H1 (cell line): ENCODE data around the gene SPRR3. TPM values are rescaled to one million over a fixed set of nuclear protein-coding genes. Genes with fewer than 3 reads are reported as not detected.

Source experiments
- CTCF ChIA-PET: fragments of 300-600 bp; sonication (Branson Sonifier 250); formaldehyde crosslinking; loops from one replicate; lab custom pipeline; 2021; ENCODE audit not compliant: partially characterized antibody; lab: Charles Lee
- POLR2A ChIA-PET: fragments of 300-600 bp; sonication (Branson Sonifier 250); formaldehyde crosslinking; loops from one replicate; lab custom pipeline; 2021; ENCODE audit warnings: inconsistent platforms; ENCODE audit not compliant: partially characterized antibody; lab: Charles Lee
- DNase-seq, 2 experiments: peaks; one replicate each; pipeline versions ENCODE4 v3.0.0 to v3.0.0-alpha.2; 2010 to 2022; ENCODE audit warnings: low spot score in 2 of 2, low read depth in 1 of 2, mixed read lengths in 1 of 2
- FAIRE-seq: peaks from 2 replicates; lab custom pipeline; 2011; peaks lifted over from hg19 to GRCh38; lab: Jason Lieb, UNC
- H2AFZ ChIP-seq: 2 replicates; pipeline ENCODE4 v1.8.1; 2012; ENCODE audit warnings: low read length, inconsistent platforms
- H2AK5ac ChIP-seq: 2 replicates; pipeline ENCODE4 v1.6.1; 2013; ENCODE audit warnings: low read depth, low read length
- H2BK120ac ChIP-seq: replicated peaks from 2 replicates; pipeline ENCODE3; 2013; ENCODE audit warnings: low read depth, low read length, inconsistent platforms
- H2BK12ac ChIP-seq: 2 replicates; pipeline ENCODE4 v1.6.1; 2013; ENCODE audit warnings: low read depth, low read length
- H2BK15ac ChIP-seq: 2 replicates; pipeline ENCODE4 v1.6.1; 2013; ENCODE audit warnings: low read length
- H2BK20ac ChIP-seq: 2 replicates; pipeline ENCODE4 v1.6.1; 2013; ENCODE audit warnings: low read length
- H2BK5ac ChIP-seq: 2 replicates; pipeline ENCODE4 v1.6.1; 2013; ENCODE audit warnings: low read depth, low read length
- H3K14ac ChIP-seq: 2 replicates; pipeline ENCODE4 v1.6.1; 2013; ENCODE audit warnings: inconsistent platforms; ENCODE audit not compliant: insufficient read length
- H3K18ac ChIP-seq: 2 replicates; pipeline ENCODE4 v1.6.1; 2013; ENCODE audit warnings: low read length; ENCODE audit errors: extremely low read depth
- H3K23ac ChIP-seq: 2 replicates; pipeline ENCODE4 v1.6.1; 2013; ENCODE audit warnings: inconsistent platforms; ENCODE audit not compliant: insufficient read length
- H3K23me2 ChIP-seq: 2 replicates; pipeline ENCODE4 v1.6.1; 2013; ENCODE audit warnings: low read depth, low read length
- H3K27ac ChIP-seq: 2 replicates; pipeline ENCODE4 v1.6.1; 2011; ENCODE audit warnings: low read depth, low read length, inconsistent platforms
- H3K27me3 ChIP-seq, 4 experiments: replicated peaks in 1 of 4; 1 replicate in 1 of 4; 2 replicates in 3 of 4; pipeline versions ENCODE4 v1.6.1 to v1.8.1; 2011 to 2013; ENCODE audit warnings: low read length in 3 of 4, mild to moderate bottlenecking in 3 of 4, inconsistent platforms in 2 of 4, mixed read lengths in 2 of 4, moderate library complexity in 1 of 4; ENCODE audit not compliant: control insufficient read depth in 3 of 4, insufficient read depth in 3 of 4; ENCODE audit errors: extremely low read depth in 1 of 4
- H3K36me3 ChIP-seq, 4 experiments: 2 replicates each; pipeline versions ENCODE4 v1.6.1 to v1.8.1; 2011 to 2013; ENCODE audit warnings: mild to moderate bottlenecking in 4 of 4, low read length in 3 of 4, moderate library complexity in 2 of 4, control low read depth in 1 of 4, inconsistent platforms in 1 of 4; ENCODE audit not compliant: insufficient read depth in 4 of 4, control insufficient read depth in 2 of 4
- H3K4ac ChIP-seq: replicated peaks from 2 replicates; pipeline ENCODE3; 2013; ENCODE audit warnings: low read length, low read depth, mixed read lengths, inconsistent platforms; ENCODE audit not compliant: insufficient read length
- H3K4me1 ChIP-seq, 4 experiments: replicated peaks in 1 of 4; 1 replicate in 1 of 4; 2 replicates in 3 of 4; pipeline versions ENCODE4 v1.6.1 to v1.8.1; 2011 to 2013; ENCODE audit warnings: low read length in 3 of 4, inconsistent platforms in 2 of 4, mixed read lengths in 1 of 4; ENCODE audit not compliant: insufficient read depth in 4 of 4, control insufficient read depth in 3 of 4
- H3K4me2 ChIP-seq, 2 experiments: 2 replicates each; pipeline versions ENCODE4 v1.6.1 to v1.8.1; 2011 to 2013; ENCODE audit warnings: low read depth in 2 of 2, low read length in 2 of 2, control low read depth in 1 of 2, inconsistent platforms in 1 of 2, mild to moderate bottlenecking in 1 of 2; ENCODE audit not compliant: insufficient read depth in 1 of 2
- H3K4me3 ChIP-seq, 4 experiments: fragments of 200-600, 300-600 bp in 1 of 4; sonication (generic), shearing (Covaris generic), sonication (Bioruptor Twin) in 1 of 4; 2 replicates each; pipeline versions ENCODE4 v1.5.1 to v1.8.1; 2011 to 2016; ENCODE audit warnings: low read length in 4 of 4, low read depth in 3 of 4, control low read depth in 2 of 4, inconsistent platforms in 2 of 4, mild to moderate bottlenecking in 2 of 4, mixed read lengths in 1 of 4, moderate library complexity in 1 of 4; ENCODE audit not compliant: insufficient read depth in 2 of 4; ENCODE audit errors: extremely low read depth in 1 of 4
- H3K56ac ChIP-seq: replicated peaks from 2 replicates; pipeline ENCODE3; 2013; ENCODE audit warnings: low read depth, mild to moderate bottlenecking, mixed read lengths, low read length, inconsistent platforms; ENCODE audit not compliant: insufficient read length
- H3K79me1 ChIP-seq: 2 replicates; pipeline ENCODE4 v1.6.1; 2013; ENCODE audit warnings: low read depth, low read length, control low read depth
- H3K79me2 ChIP-seq, 2 experiments: 2 replicates each; pipeline versions ENCODE4 v1.6.1 to v1.8.1; 2012 to 2013; ENCODE audit warnings: low read length in 2 of 2, mild to moderate bottlenecking in 2 of 2, inconsistent platforms in 1 of 2; ENCODE audit not compliant: insufficient read depth in 2 of 2, control insufficient read depth in 1 of 2
- H3K9ac ChIP-seq, 4 experiments: replicated peaks in 1 of 4; 1 replicate in 1 of 4; 2 replicates in 3 of 4; pipeline versions ENCODE4 v1.6.1 to v1.8.1; 2011 to 2013; ENCODE audit warnings: low read depth in 3 of 4, low read length in 3 of 4, control low read depth in 2 of 4, mild to moderate bottlenecking in 2 of 4, moderate library complexity in 2 of 4, inconsistent platforms in 1 of 4; ENCODE audit errors: extremely low read depth in 1 of 4
- H3K9me3 ChIP-seq, 2 experiments: 2 replicates each; pipeline versions ENCODE4 v1.6.1 to v1.8.1; 2012 to 2013; ENCODE audit warnings: mild to moderate bottlenecking in 2 of 2, moderate library complexity in 2 of 2, control low read depth in 1 of 2, inconsistent platforms in 1 of 2, low read depth in 1 of 2, low read length in 1 of 2, mixed read lengths in 1 of 2; ENCODE audit not compliant: insufficient read depth in 2 of 2
- H4K20me1 ChIP-seq, 2 experiments: replicated peaks in 1 of 2; 2 replicates each; pipeline versions ENCODE3 to v1.8.1; 2011 to 2013; ENCODE audit warnings: inconsistent platforms in 2 of 2, low read length in 2 of 2, mild to moderate bottlenecking in 1 of 2; ENCODE audit not compliant: insufficient read depth in 2 of 2, control insufficient read depth in 1 of 2
- H4K5ac ChIP-seq: 2 replicates; pipeline ENCODE4 v1.6.1; 2013; ENCODE audit warnings: low read length, low read depth, mixed read lengths, inconsistent platforms; ENCODE audit not compliant: insufficient read length
- H4K8ac ChIP-seq: 2 replicates; pipeline ENCODE4 v1.8.0; 2013; ENCODE audit warnings: mild to moderate bottlenecking, moderate library complexity, low read length, inconsistent platforms; ENCODE audit not compliant: insufficient read depth; ENCODE audit errors: extremely low read depth
- H4K91ac ChIP-seq: replicated peaks from 2 replicates; pipeline ENCODE3; 2013; ENCODE audit warnings: low read length, mixed read lengths, inconsistent platforms; ENCODE audit not compliant: insufficient read length
- HDAC6 ChIP-seq: IDR thresholded peaks from one replicate; pipeline ENCODE4 v1.7.1; 2012; ENCODE audit warnings: low read depth, mild to moderate bottlenecking, inconsistent platforms, low read length, moderate library complexity
- JUND ChIP-seq: IDR thresholded peaks from 2 replicates; pipeline ENCODE4 v1.6.1; 2011; ENCODE audit warnings: mild to moderate bottlenecking, improper control_type of control experiment, low read length
- POLR2A ChIP-seq, 2 experiments: IDR thresholded peaks; 1 replicate in 1 of 2; 2 replicates in 1 of 2; pipeline ENCODE4 v1.6.1; 2011; ENCODE audit warnings: low read depth in 2 of 2, low read length in 2 of 2, mild to moderate bottlenecking in 2 of 2; ENCODE audit errors: control extremely low read depth in 1 of 2
- RBBP5 ChIP-seq: IDR thresholded peaks from 2 replicates; pipeline ENCODE4 v1.7.1; 2012; ENCODE audit warnings: low read depth, mild to moderate bottlenecking, inconsistent platforms, low read length, moderate library complexity, borderline replicate concordance
- SP1 ChIP-seq: IDR thresholded peaks from 2 replicates; pipeline ENCODE4 v1.6.1; 2011; ENCODE audit warnings: low read depth, low read length
- SRF ChIP-seq: IDR thresholded peaks from 2 replicates; pipeline ENCODE4 v1.6.1; 2011; ENCODE audit warnings: mild to moderate bottlenecking, low read depth, low read length, moderate library complexity
- polyA plus RNA-seq, 7 experiments: library from polyadenylated mRNA; depleted of rRNA in 3 of 7; stranded (reverse) in 5 of 7; unstranded in 2 of 7; fragments of >200 nt in 5 of 7; fragments of 200-250 nt in 2 of 7; gene quantifications; 1 replicate in 5 of 7; 2 replicates in 1 of 7; 4 replicates in 1 of 7; pipeline versions ENCODE4 v1.2.1 to v1.2.3, GENCODE V29; 2011 to 2013; ENCODE audit warnings: missing spikeins in 2 of 7, mixed read lengths in 2 of 7
- total RNA-seq: library from RNA; stranded (reverse); fragmentation: NEBNext Ultra II Directional; extraction: Animal tissue kit (Norgen Biotek cat#: 25700); gene quantifications from 2 replicates; pipeline ENCODE4 v1.2.1, GENCODE V29; 2021

SPRR3 gene
- total and polyA plus RNA-seq, 2 of the 8 experiments (the other 6 are each of a cell fraction or from before 2014, with no cell fraction given), result not detected

GRCh38 chr1:153030895-153031294 is 29.3 kb downstream of the SPRR3 start, which contains the start of gene SPRR1B:
Gene SPRR1B (plus strand): TSS chr1:153031203. CDS start chr1:153032346, 1,143 bp downstream.
- POLR2A ChIA-PET, result no interaction called here
- no peak within 1 kb of the TSS for H3K14ac ChIP-seq

More at GRCh38 chr1:153030895-153031294, 29.3 kb downstream of the SPRR3 start, which contains the start of gene SPRR1B:
- Histone ChIP-seq H3K23ac (no peak within 1 kb of the TSS), H3K4me1 (no peaks in the 10 kb centered on the region), H3K9ac (no peak within 1 kb of the TSS), H3K18ac (no peak within 1 kb of the TSS), H2AFZ (no peak within 1 kb of the TSS), H2BK120ac (no peak within 1 kb of the TSS), H3K27ac (no peak within 1 kb of the TSS), H4K5ac (no peak within 1 kb of the TSS), H2BK15ac (no peak within 1 kb of the TSS), H4K20me1 (no peaks in the 10 kb centered on the region), H4K91ac (no peak within 1 kb of the TSS), H3K4me3 (no peak within 1 kb of the TSS), H4K8ac (no peak within 1 kb of the TSS; the same call in 1 of the 2 replicates), H2BK20ac (no peak within 1 kb of the TSS), H3K56ac (no peak within 1 kb of the TSS), H3K79me1 (no peaks in the 10 kb centered on the region), H2BK12ac (no peak within 1 kb of the TSS), H3K27me3 (peaks cover 0 to 1% (median 0%) of the 10 kb centered on the region in 4 experiments; a peak in 1 of 7 replicates), H3K79me2 (no peaks in the 10 kb centered on the region), H2BK5ac (no peak within 1 kb of the TSS), H3K9me3 (no peaks in the 10 kb centered on the region)
- CTCF ChIA-PET, result interaction anchor here (0.9 kb wide), 1 partner anchor 162 kb away, joined by 4 read pairs; no protein-coding TSS in a partner anchor
- DNase-seq, result no peak
- FAIRE-seq, result no peak
- TF ChIP-seq RBBP5, result no peak
- TF ChIP-seq SP1, result no peak
- no peak for TF ChIP-seq HDAC6
- no peak for TF ChIP-seq SRF
- no peak for TF ChIP-seq JUND
- no peak for TF ChIP-seq POLR2A (IDR thresholded peaks at IDR 0.05; ENCODE audit: control extremely low read depth in 1 of 2, low read depth in 2 of 2, low read length in 2 of 2)
- TF ChIP-seq, all 59 proteins: peak for 0
- H2AK5ac ChIP-seq, result no peak within 1 kb of the TSS
- H3K23me2 ChIP-seq, result no peaks in the 10 kb centered on the region
- no peak within 1 kb of the TSS for H3K4me2 ChIP-seq
- H3K36me3 ChIP-seq, result no peaks in the 10 kb centered on the region
- H3K4ac ChIP-seq, result no peak within 1 kb of the TSS
